ENCODE results near the gene TMEM35B.
"Not testable (repeated sequence)": the region's sequence is repeated elsewhere in the genome, so short reads cannot be mapped to it uniquely, and the experiment has no call there.

GRCh38 chr1:34985609-34985904, 410 bp upstream of the TMEM35B start:
- TF ChIP-seq, protein P1, sequence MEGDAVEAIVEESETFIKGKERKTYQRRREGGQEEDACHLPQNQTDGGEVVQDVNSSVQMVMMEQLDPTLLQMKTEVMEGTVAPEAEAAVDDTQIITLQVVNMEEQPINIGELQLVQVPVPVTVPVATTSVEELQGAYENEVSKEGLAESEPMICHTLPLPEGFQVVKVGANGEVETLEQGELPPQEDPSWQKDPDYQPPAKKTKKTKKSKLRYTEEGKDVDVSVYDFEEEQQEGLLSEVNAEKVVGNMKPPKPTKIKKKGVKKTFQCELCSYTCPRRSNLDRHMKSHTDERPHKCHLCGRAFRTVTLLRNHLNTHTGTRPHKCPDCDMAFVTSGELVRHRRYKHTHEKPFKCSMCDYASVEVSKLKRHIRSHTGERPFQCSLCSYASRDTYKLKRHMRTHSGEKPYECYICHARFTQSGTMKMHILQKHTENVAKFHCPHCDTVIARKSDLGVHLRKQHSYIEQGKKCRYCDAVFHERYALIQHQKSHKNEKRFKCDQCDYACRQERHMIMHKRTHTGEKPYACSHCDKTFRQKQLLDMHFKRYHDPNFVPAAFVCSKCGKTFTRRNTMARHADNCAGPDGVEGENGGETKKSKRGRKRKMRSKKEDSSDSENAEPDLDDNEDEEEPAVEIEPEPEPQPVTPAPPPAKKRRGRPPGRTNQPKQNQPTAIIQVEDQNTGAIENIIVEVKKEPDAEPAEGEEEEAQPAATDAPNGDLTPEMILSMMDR (IDR thresholded peaks at IDR 0.05): not testable (repeated sequence)
- TF ChIP-seq POLR2A (IDR thresholded peaks at IDR 0.05): not testable (repeated sequence)

Data from heart left ventricle (tissue), 13 donors.